Measurements from ENCODE around the gene TCF4. TPM values are rescaled to one million over a fixed set of nuclear protein-coding genes. Genes with fewer than 3 reads are reported as not detected.

TCF4 gene
- total RNA-seq, 2 experiments from 2014 or later, result 75.9 to 76.0 TPM

DNA sequence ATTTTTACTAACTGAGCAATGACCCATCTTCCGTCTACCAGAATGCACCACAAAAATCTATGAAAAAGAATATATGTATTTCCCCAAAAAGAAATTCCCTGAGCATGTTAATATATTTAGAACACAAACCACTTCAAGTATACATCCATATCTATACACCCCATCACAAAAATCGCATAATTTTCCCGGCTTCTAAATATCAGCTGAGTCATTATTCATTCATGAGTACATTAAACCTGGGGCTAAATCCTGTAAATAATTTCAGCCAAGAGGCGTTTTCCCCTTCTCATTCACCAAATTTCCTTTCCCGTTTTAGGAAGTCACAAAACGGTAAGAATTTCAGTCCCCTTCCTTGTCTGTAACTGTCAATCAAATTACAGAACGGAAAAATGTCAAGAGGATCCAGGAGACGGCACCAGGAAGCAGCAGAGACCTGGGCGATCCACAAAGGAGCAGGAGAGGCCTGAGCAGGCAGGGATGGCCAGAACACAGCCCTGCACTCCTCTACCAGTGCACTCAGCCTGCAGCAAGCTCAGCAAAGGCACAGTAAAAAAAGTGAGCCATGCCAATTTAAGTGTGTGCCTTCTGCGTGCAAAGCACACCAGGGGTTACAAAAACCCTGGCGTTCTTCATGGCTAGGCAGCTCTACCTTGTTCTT is 300.7 kb downstream of the TCF4 start:
- no peak overlapping the region for H3K27ac ChIP-seq (ENCODE audit: low read depth, low read length, poor library complexity, severe bottlenecking)
- no peaks in the 10 kb centered on the region for H3K4me1 ChIP-seq (ENCODE audit: insufficient read depth, low read length, poor library complexity, severe bottlenecking)
- H3K4me2 ChIP-seq (ENCODE audit: low read length), result no peak overlapping the region
- no TSS peak for BruUV-seq (replicated peaks)
- ChIA-PET POLR2A (no interaction called here), CTCF (ENCODE audit: unreplicated experiment) (no interaction called here)
- TF ChIP-seq, protein P1, sequence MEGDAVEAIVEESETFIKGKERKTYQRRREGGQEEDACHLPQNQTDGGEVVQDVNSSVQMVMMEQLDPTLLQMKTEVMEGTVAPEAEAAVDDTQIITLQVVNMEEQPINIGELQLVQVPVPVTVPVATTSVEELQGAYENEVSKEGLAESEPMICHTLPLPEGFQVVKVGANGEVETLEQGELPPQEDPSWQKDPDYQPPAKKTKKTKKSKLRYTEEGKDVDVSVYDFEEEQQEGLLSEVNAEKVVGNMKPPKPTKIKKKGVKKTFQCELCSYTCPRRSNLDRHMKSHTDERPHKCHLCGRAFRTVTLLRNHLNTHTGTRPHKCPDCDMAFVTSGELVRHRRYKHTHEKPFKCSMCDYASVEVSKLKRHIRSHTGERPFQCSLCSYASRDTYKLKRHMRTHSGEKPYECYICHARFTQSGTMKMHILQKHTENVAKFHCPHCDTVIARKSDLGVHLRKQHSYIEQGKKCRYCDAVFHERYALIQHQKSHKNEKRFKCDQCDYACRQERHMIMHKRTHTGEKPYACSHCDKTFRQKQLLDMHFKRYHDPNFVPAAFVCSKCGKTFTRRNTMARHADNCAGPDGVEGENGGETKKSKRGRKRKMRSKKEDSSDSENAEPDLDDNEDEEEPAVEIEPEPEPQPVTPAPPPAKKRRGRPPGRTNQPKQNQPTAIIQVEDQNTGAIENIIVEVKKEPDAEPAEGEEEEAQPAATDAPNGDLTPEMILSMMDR (conservative IDR thresholded peaks at IDR 0.05; ENCODE audit: low read length), result no peak
- TF ChIP-seq EZH2phosphoT487 (IDR thresholded peaks at IDR 0.05; ENCODE audit: borderline replicate concordance, low read depth, low read length), result no peak
- H3K36me3 ChIP-seq (ENCODE audit: insufficient read depth, low read length), result no peaks in the 10 kb centered on the region
- DNase-seq (ENCODE audit: low spot score), result no peak
- no peaks in the 10 kb centered on the region for H3K79me2 ChIP-seq (ENCODE audit: insufficient read depth, low read depth, low read length)
- no peak overlapping the region for H2AFZ ChIP-seq (ENCODE audit: low read length)
- H3K4me3 ChIP-seq (ENCODE audit: low read depth, low read length, poor library complexity, severe bottlenecking), result no peak overlapping the region
- intact Hi-C loops (cut with micrococcal nuclease; ENCODE audit: unreplicated experiment), result no loop called here
- no peaks in the 10 kb centered on the region for H3K9me2 ChIP-seq (ENCODE audit: insufficient read depth, low read length)
- 0 out of 2 replicates have a peak, but pooled peaks cover 9% of the 10 kb centered on the region for H4K20me1 ChIP-seq (ENCODE audit: insufficient read depth, low read length)
- H3K9me3 ChIP-seq (ENCODE audit: low read length), result no peaks in the 10 kb centered on the region

- Histone ChIP-seq H3K79me2 (ENCODE audit: insufficient read depth, low read depth, low read length) (no peaks in the 10 kb centered on the region), H4K20me1 (ENCODE audit: insufficient read depth, low read length) (0 out of 2 replicates have a peak, but pooled peaks cover 9% of the 10 kb centered on the region), H2AFZ (ENCODE audit: low read length) (no peak overlapping the region), H3K4me3 (ENCODE audit: low read depth, low read length, poor library complexity, severe bottlenecking) (no peak overlapping the region), H3K9me2 (ENCODE audit: insufficient read depth, low read length) (no peaks in the 10 kb centered on the region), H3K4me1 (ENCODE audit: insufficient read depth, low read length, poor library complexity, severe bottlenecking) (no peaks in the 10 kb centered on the region), H3K4me2 (ENCODE audit: low read length) (no peak overlapping the region), H3K27ac (ENCODE audit: low read depth, low read length, poor library complexity, severe bottlenecking) (no peak overlapping the region), H3K36me3 (ENCODE audit: insufficient read depth, low read length) (no peaks in the 10 kb centered on the region), H3K9me3 (ENCODE audit: low read length) (no peaks in the 10 kb centered on the region)
- ChIA-PET POLR2A (interaction anchor here (0.6 kb wide), 2 partner anchors 634 to 1329 kb away, joined by 3 to 4 read pairs; no protein-coding TSS in a partner anchor), CTCF (ENCODE audit: unreplicated experiment) (no interaction called here)
- no TSS peak for BruUV-seq (replicated peaks)
- no peak for TF ChIP-seq EZH2phosphoT487 (IDR thresholded peaks at IDR 0.05; ENCODE audit: borderline replicate concordance, low read depth, low read length)
- TF ChIP-seq, protein P1 (conservative IDR thresholded peaks at IDR 0.05; ENCODE audit: low read length), result no peak
- no peak for DNase-seq (ENCODE audit: low spot score)
- intact Hi-C loops (cut with micrococcal nuclease; ENCODE audit: unreplicated experiment), result no loop called here
Measured at GRCh38 chr18:55286257-55286825, 301.7 kb downstream of the TCF4 start.

DNA sequence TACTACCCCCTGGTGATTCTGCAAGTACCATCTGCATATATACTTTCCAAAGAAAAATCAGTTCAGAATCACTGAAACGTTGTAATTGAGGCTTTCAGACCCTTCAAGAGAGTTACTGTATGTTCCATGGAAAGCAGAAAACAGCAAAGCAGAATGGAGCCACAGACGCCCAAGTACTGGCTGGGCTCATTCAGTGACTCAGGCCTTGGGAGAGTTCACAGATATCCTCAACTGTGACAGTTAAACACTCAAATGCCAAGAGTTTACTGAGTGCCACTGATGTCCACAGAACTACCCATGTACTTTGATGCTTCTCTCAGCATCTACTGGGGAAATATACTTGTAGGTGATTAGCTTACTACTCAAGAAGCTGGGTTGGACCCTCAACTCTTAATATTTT is 303.4 kb downstream of the TCF4 start:
- CTCF ChIA-PET (ENCODE audit: unreplicated experiment), result no interaction called here

More for the DNA sequence above, 303.4 kb downstream of the TCF4 start:
- Histone ChIP-seq H3K4me1 (ENCODE audit: insufficient read depth, low read length, poor library complexity, severe bottlenecking) (no peaks in the 10 kb centered on the region), H3K4me3 (ENCODE audit: low read depth, low read length, poor library complexity, severe bottlenecking) (no peak overlapping the region), H4K20me1 (ENCODE audit: insufficient read depth, low read length) (0 out of 2 replicates have a peak, but pooled peaks cover 9% of the 10 kb centered on the region), H3K4me2 (ENCODE audit: low read length) (no peak overlapping the region), H3K27ac (ENCODE audit: low read depth, low read length, poor library complexity, severe bottlenecking) (no peak overlapping the region), H3K79me2 (ENCODE audit: insufficient read depth, low read depth, low read length) (no peaks in the 10 kb centered on the region), H3K36me3 (ENCODE audit: insufficient read depth, low read length) (peaks cover 2% of the 10 kb centered on the region), H2AFZ (ENCODE audit: low read length) (no peak overlapping the region), H3K9me2 (ENCODE audit: insufficient read depth, low read length) (no peaks in the 10 kb centered on the region), H3K9me3 (ENCODE audit: low read length) (no peaks in the 10 kb centered on the region)
- intact Hi-C loops (cut with micrococcal nuclease; ENCODE audit: unreplicated experiment), result no loop called here
- TF ChIP-seq EZH2phosphoT487 (IDR thresholded peaks at IDR 0.05; ENCODE audit: borderline replicate concordance, low read depth, low read length), result no peak
- TF ChIP-seq, protein P1 (conservative IDR thresholded peaks at IDR 0.05; ENCODE audit: low read length), result no peak
- no peak for DNase-seq (ENCODE audit: low spot score)
- POLR2A ChIA-PET, result no interaction called here
- no TSS peak for BruUV-seq (replicated peaks)

Measured in OCI-LY7 (cell line).